H1 (cell line): ENCODE results near the gene PIWIL1. TPM values are rescaled to one million over a fixed set of nuclear protein-coding genes. Genes with fewer than 3 reads are reported as not detected.

ENCODE experiments used
- CTCF ChIA-PET: fragments of 300-600 bp; sonication (Branson Sonifier 250); formaldehyde crosslinking; loops from one replicate; lab custom pipeline; 2021; ENCODE audit not compliant: partially characterized antibody; lab: Charles Lee
- POLR2A ChIA-PET: fragments of 300-600 bp; sonication (Branson Sonifier 250); formaldehyde crosslinking; loops from one replicate; lab custom pipeline; 2021; ENCODE audit warnings: inconsistent platforms; ENCODE audit not compliant: partially characterized antibody; lab: Charles Lee
- DNase-seq, 2 experiments: peaks; one replicate each; pipeline versions ENCODE4 v3.0.0 to v3.0.0-alpha.2; 2010 to 2022; ENCODE audit warnings: low spot score in 2 of 2, low read depth in 1 of 2, mixed read lengths in 1 of 2
- FAIRE-seq: peaks from 2 replicates; lab custom pipeline; 2011; peaks lifted over from hg19 to GRCh38; lab: Jason Lieb, UNC
- H2AFZ ChIP-seq: 2 replicates; pipeline ENCODE4 v1.8.1; 2012; ENCODE audit warnings: low read length, inconsistent platforms
- H2AK5ac ChIP-seq: 2 replicates; pipeline ENCODE4 v1.6.1; 2013; ENCODE audit warnings: low read depth, low read length
- H2BK120ac ChIP-seq: replicated peaks from 2 replicates; pipeline ENCODE3; 2013; ENCODE audit warnings: low read depth, low read length, inconsistent platforms
- H2BK12ac ChIP-seq: 2 replicates; pipeline ENCODE4 v1.6.1; 2013; ENCODE audit warnings: low read depth, low read length
- H2BK15ac ChIP-seq: 2 replicates; pipeline ENCODE4 v1.6.1; 2013; ENCODE audit warnings: low read length
- H2BK20ac ChIP-seq: 2 replicates; pipeline ENCODE4 v1.6.1; 2013; ENCODE audit warnings: low read length
- H2BK5ac ChIP-seq: 2 replicates; pipeline ENCODE4 v1.6.1; 2013; ENCODE audit warnings: low read depth, low read length
- H3K14ac ChIP-seq: 2 replicates; pipeline ENCODE4 v1.6.1; 2013; ENCODE audit warnings: inconsistent platforms; ENCODE audit not compliant: insufficient read length
- H3K18ac ChIP-seq: 2 replicates; pipeline ENCODE4 v1.6.1; 2013; ENCODE audit warnings: low read length; ENCODE audit errors: extremely low read depth
- H3K23ac ChIP-seq: 2 replicates; pipeline ENCODE4 v1.6.1; 2013; ENCODE audit warnings: inconsistent platforms; ENCODE audit not compliant: insufficient read length
- H3K23me2 ChIP-seq: 2 replicates; pipeline ENCODE4 v1.6.1; 2013; ENCODE audit warnings: low read depth, low read length
- H3K27ac ChIP-seq: 2 replicates; pipeline ENCODE4 v1.6.1; 2011; ENCODE audit warnings: low read depth, low read length, inconsistent platforms
- H3K27me3 ChIP-seq, 4 experiments: replicated peaks in 1 of 4; 1 replicate in 1 of 4; 2 replicates in 3 of 4; pipeline versions ENCODE4 v1.6.1 to v1.8.1; 2011 to 2013; ENCODE audit warnings: low read length in 3 of 4, mild to moderate bottlenecking in 3 of 4, inconsistent platforms in 2 of 4, mixed read lengths in 2 of 4, moderate library complexity in 1 of 4; ENCODE audit not compliant: control insufficient read depth in 3 of 4, insufficient read depth in 3 of 4; ENCODE audit errors: extremely low read depth in 1 of 4
- H3K36me3 ChIP-seq, 4 experiments: 2 replicates each; pipeline versions ENCODE4 v1.6.1 to v1.8.1; 2011 to 2013; ENCODE audit warnings: mild to moderate bottlenecking in 4 of 4, low read length in 3 of 4, moderate library complexity in 2 of 4, control low read depth in 1 of 4, inconsistent platforms in 1 of 4; ENCODE audit not compliant: insufficient read depth in 4 of 4, control insufficient read depth in 2 of 4
- H3K4ac ChIP-seq: replicated peaks from 2 replicates; pipeline ENCODE3; 2013; ENCODE audit warnings: low read length, low read depth, mixed read lengths, inconsistent platforms; ENCODE audit not compliant: insufficient read length
- H3K4me1 ChIP-seq, 4 experiments: replicated peaks in 1 of 4; 1 replicate in 1 of 4; 2 replicates in 3 of 4; pipeline versions ENCODE4 v1.6.1 to v1.8.1; 2011 to 2013; ENCODE audit warnings: low read length in 3 of 4, inconsistent platforms in 2 of 4, mixed read lengths in 1 of 4; ENCODE audit not compliant: insufficient read depth in 4 of 4, control insufficient read depth in 3 of 4
- H3K4me2 ChIP-seq, 2 experiments: 2 replicates each; pipeline versions ENCODE4 v1.6.1 to v1.8.1; 2011 to 2013; ENCODE audit warnings: low read depth in 2 of 2, low read length in 2 of 2, control low read depth in 1 of 2, inconsistent platforms in 1 of 2, mild to moderate bottlenecking in 1 of 2; ENCODE audit not compliant: insufficient read depth in 1 of 2
- H3K4me3 ChIP-seq, 4 experiments: fragments of 200-600, 300-600 bp in 1 of 4; sonication (generic), shearing (Covaris generic), sonication (Bioruptor Twin) in 1 of 4; 2 replicates each; pipeline versions ENCODE4 v1.5.1 to v1.8.1; 2011 to 2016; ENCODE audit warnings: low read length in 4 of 4, low read depth in 3 of 4, control low read depth in 2 of 4, inconsistent platforms in 2 of 4, mild to moderate bottlenecking in 2 of 4, mixed read lengths in 1 of 4, moderate library complexity in 1 of 4; ENCODE audit not compliant: insufficient read depth in 2 of 4; ENCODE audit errors: extremely low read depth in 1 of 4
- H3K56ac ChIP-seq: replicated peaks from 2 replicates; pipeline ENCODE3; 2013; ENCODE audit warnings: low read depth, mild to moderate bottlenecking, mixed read lengths, low read length, inconsistent platforms; ENCODE audit not compliant: insufficient read length
- H3K79me1 ChIP-seq: 2 replicates; pipeline ENCODE4 v1.6.1; 2013; ENCODE audit warnings: low read depth, low read length, control low read depth
- H3K79me2 ChIP-seq, 2 experiments: 2 replicates each; pipeline versions ENCODE4 v1.6.1 to v1.8.1; 2012 to 2013; ENCODE audit warnings: low read length in 2 of 2, mild to moderate bottlenecking in 2 of 2, inconsistent platforms in 1 of 2; ENCODE audit not compliant: insufficient read depth in 2 of 2, control insufficient read depth in 1 of 2
- H3K9ac ChIP-seq, 4 experiments: replicated peaks in 1 of 4; 1 replicate in 1 of 4; 2 replicates in 3 of 4; pipeline versions ENCODE4 v1.6.1 to v1.8.1; 2011 to 2013; ENCODE audit warnings: low read depth in 3 of 4, low read length in 3 of 4, control low read depth in 2 of 4, mild to moderate bottlenecking in 2 of 4, moderate library complexity in 2 of 4, inconsistent platforms in 1 of 4; ENCODE audit errors: extremely low read depth in 1 of 4
- H3K9me3 ChIP-seq, 2 experiments: 2 replicates each; pipeline versions ENCODE4 v1.6.1 to v1.8.1; 2012 to 2013; ENCODE audit warnings: mild to moderate bottlenecking in 2 of 2, moderate library complexity in 2 of 2, control low read depth in 1 of 2, inconsistent platforms in 1 of 2, low read depth in 1 of 2, low read length in 1 of 2, mixed read lengths in 1 of 2; ENCODE audit not compliant: insufficient read depth in 2 of 2
- H4K20me1 ChIP-seq, 2 experiments: replicated peaks in 1 of 2; 2 replicates each; pipeline versions ENCODE3 to v1.8.1; 2011 to 2013; ENCODE audit warnings: inconsistent platforms in 2 of 2, low read length in 2 of 2, mild to moderate bottlenecking in 1 of 2; ENCODE audit not compliant: insufficient read depth in 2 of 2, control insufficient read depth in 1 of 2
- H4K5ac ChIP-seq: 2 replicates; pipeline ENCODE4 v1.6.1; 2013; ENCODE audit warnings: low read length, low read depth, mixed read lengths, inconsistent platforms; ENCODE audit not compliant: insufficient read length
- H4K8ac ChIP-seq: 2 replicates; pipeline ENCODE4 v1.8.0; 2013; ENCODE audit warnings: mild to moderate bottlenecking, moderate library complexity, low read length, inconsistent platforms; ENCODE audit not compliant: insufficient read depth; ENCODE audit errors: extremely low read depth
- H4K91ac ChIP-seq: replicated peaks from 2 replicates; pipeline ENCODE3; 2013; ENCODE audit warnings: low read length, mixed read lengths, inconsistent platforms; ENCODE audit not compliant: insufficient read length
- CBX8 ChIP-seq: fragments of 300-800, 300-1000 bp; sonication (generic); IDR thresholded peaks from 2 replicates; pipeline ENCODE4 v1.7.1; 2016; ENCODE audit warnings: low read depth, low read length, borderline replicate concordance
- RBBP5 ChIP-seq: IDR thresholded peaks from 2 replicates; pipeline ENCODE4 v1.7.1; 2012; ENCODE audit warnings: low read depth, mild to moderate bottlenecking, inconsistent platforms, low read length, moderate library complexity, borderline replicate concordance
- WGBS, 2 experiments: shearing (Covaris generic) in 1 of 2; methylation state at CpG; one replicate each; pipeline versions ENCODE4 v1.1.6 to v1.1.7; 2013 to 2015; ENCODE audit warnings: low lambda C conversion rate in 2 of 2, mixed read lengths in 2 of 2, inconsistent platforms in 1 of 2, low coverage in 1 of 2, missing lambda C conversion rate in 1 of 2; ENCODE audit not compliant: insufficient replicate concordance in 2 of 2, insufficient coverage in 1 of 2, insufficient read length in 1 of 2; ENCODE audit errors: extremely low coverage in 1 of 2, missing lambda C conversion rate in 1 of 2; 5-methylcytosine and 5-hydroxymethylcytosine counted together
- long read RNA-seq, 2 experiments: library from RNA in 1 of 2; library from capped mRNA in 1 of 2; stranded (forward); transcript quantifications; one replicate each; pipeline ENCODE4 v2.0.0, GENCODE V29; 2021; ENCODE audit warnings: inconsistent platforms in 1 of 2
- polyA minus RNA-seq, 3 experiments: library from RNA; depleted of rRNA, polyadenylated mRNA; stranded (reverse); fragments of >200 nt; gene quantifications; 1 replicate in 2 of 3; 2 replicates in 1 of 3; pipeline ENCODE4 v1.2.3, GENCODE V29; 2011
- polyA plus RNA-seq, 7 experiments: library from polyadenylated mRNA; depleted of rRNA in 3 of 7; stranded (reverse) in 5 of 7; unstranded in 2 of 7; fragments of >200 nt in 5 of 7; fragments of 200-250 nt in 2 of 7; gene quantifications; 1 replicate in 5 of 7; 2 replicates in 1 of 7; 4 replicates in 1 of 7; pipeline versions ENCODE4 v1.2.1 to v1.2.3, GENCODE V29; 2011 to 2013; ENCODE audit warnings: missing spikeins in 2 of 7, mixed read lengths in 2 of 7
- total RNA-seq: library from RNA; stranded (reverse); fragmentation: NEBNext Ultra II Directional; extraction: Animal tissue kit (Norgen Biotek cat#: 25700); gene quantifications from 2 replicates; pipeline ENCODE4 v1.2.1, GENCODE V29; 2021

The PIWIL1 gene
- total RNA-seq (not detected in 2 replicates), polyA plus RNA-seq (2011; rRNA removed) (0.02 TPM in 1 of 2 replicates, not detected in the other), polyA minus RNA-seq (2011; rRNA and poly(A)+ RNA removed) (not detected in 2 replicates)
- not detected for polyA plus RNA-seq (2011; cell fraction: cytosol; rRNA removed)
- polyA plus RNA-seq (2011; cell fraction: nucleus; rRNA removed) = not detected
- not detected in 4 replicates for polyA plus RNA-seq (2012, experiment 1 of 2)
- not detected for polyA plus RNA-seq (2012, experiment 2 of 2)
- polyA plus RNA-seq (2013, experiment 1 of 2) = not detected
- polyA plus RNA-seq (2013, experiment 2 of 2) = not detected
- polyA minus RNA-seq (2011; cell fraction: cytosol; rRNA and poly(A)+ RNA removed) = not detected
- not detected for polyA minus RNA-seq (2011; cell fraction: nucleus; rRNA and poly(A)+ RNA removed)
- long read RNA-seq, experiment 1 = 0 reads
- long read RNA-seq, experiment 2 = 0 reads

GRCh38 chr12:130337488-130338303, at the start of gene PIWIL1:
TSS of gene PIWIL1 (plus strand) at chr12:130337887. CDS start at chr12:130342592, 4,705 bp downstream.
- Histone ChIP-seq H3K18ac (no peak within 1 kb of the TSS), H3K56ac (no peak within 1 kb of the TSS), H3K79me1 (no peaks in the 10 kb centered on the region), H3K23me2 (no peaks in the 10 kb centered on the region), H2BK20ac (no peak within 1 kb of the TSS; the same call in 1 of the 2 replicates), H4K8ac (no peak within 1 kb of the TSS; the same call in 1 of the 2 replicates), H3K79me2 (no peaks in the 10 kb centered on the region), H4K20me1 (no peaks in the 10 kb centered on the region), H3K23ac (no peak within 1 kb of the TSS), H3K9me3 (peaks cover 0 to 4% of the 10 kb centered on the region in 2 experiments; a peak in 1 of 4 replicates), H2BK120ac (no peak within 1 kb of the TSS), H4K91ac (no peak within 1 kb of the TSS), H2AFZ (no peak within 1 kb of the TSS), H3K4me2 (no peak within 1 kb of the TSS), H2BK5ac (no peak within 1 kb of the TSS), H3K9ac (no peak within 1 kb of the TSS), H3K36me3 (no peaks in the 10 kb centered on the region), H2AK5ac (no peak within 1 kb of the TSS), H2BK12ac (no peak within 1 kb of the TSS), H4K5ac (no peak within 1 kb of the TSS), H3K4me3 (no peak within 1 kb of the TSS), H3K4me1 (peaks cover 0 to 7% (median 4%) of the 10 kb centered on the region in 4 experiments; a peak in 6 of 7 replicates), H3K4ac (no peak within 1 kb of the TSS), H3K14ac (no peak within 1 kb of the TSS), H3K27ac (no peak within 1 kb of the TSS), H3K27me3 (peaks cover 0 to 8% (median 2%) of the 10 kb centered on the region in 4 experiments; a peak in 3 of 7 replicates), H2BK15ac (no peak within 1 kb of the TSS)
- no peak for TF ChIP-seq RBBP5
- TF ChIP-seq CBX8 = no peak
- 97% methylated on average over 21 of the region's 79 CpGs; no CpG with 5 or more reads in 1 of the 2 experiments for WGBS, 2 experiments
- ChIA-PET POLR2A (no interaction called here), CTCF (interaction anchor here (0.8 to 2.7 kb wide), 8 partner anchors 51 to 320 kb away, joined by 3 to 13 read pairs (median 4); no protein-coding TSS in a partner anchor)
- DNase-seq (no peak), FAIRE-seq (no peak)
